Loucy (cell line): ENCODE measurements around the gene ACSM4.
"Not testable (repeated sequence)": the region's sequence is repeated elsewhere in the genome, so short reads cannot be mapped to it uniquely, and the experiment has no call there.

ENCODE experiments used
- EZH2phosphoT487 ChIP-seq: fragments of 200-600 bp; IDR thresholded peaks from 2 replicates; pipeline ENCODE4 v1.6.1; 2018; ENCODE audit warnings: antibody characterized with exemption, mild to moderate bottlenecking, moderate library complexity, borderline replicate concordance
- TF ChIP-seq, protein P1 (sequence below): fragments of 200-600 bp; sonication (generic); conservative IDR thresholded peaks from 2 replicates; pipeline ENCODE4 v1.5.1; 2014; ENCODE audit warnings: mild to moderate bottlenecking, antibody characterized with exemption, low read length

DNA sequence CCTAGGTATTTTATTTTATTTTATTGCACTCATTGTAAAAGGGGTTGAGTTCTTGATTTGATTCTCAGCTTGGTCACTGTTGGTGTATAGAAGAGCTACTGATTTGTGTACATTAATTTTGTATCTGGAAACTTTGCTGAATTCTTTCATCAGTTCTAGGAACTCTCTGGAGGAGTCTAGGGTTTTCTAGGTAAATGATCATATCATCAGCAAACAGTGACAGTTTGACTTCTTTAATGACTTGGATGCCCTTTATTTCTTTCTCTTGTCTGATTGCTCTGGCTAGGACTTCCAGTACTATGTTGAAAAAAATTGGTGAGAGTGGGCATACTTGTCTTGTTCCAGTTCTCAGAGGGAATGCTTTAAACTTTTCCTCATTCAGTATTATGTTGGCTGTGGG, 28.4 kb upstream of the ACSM4 start:
- TF ChIP-seq EZH2phosphoT487: not testable (repeated sequence)
- TF ChIP-seq, protein P1, sequence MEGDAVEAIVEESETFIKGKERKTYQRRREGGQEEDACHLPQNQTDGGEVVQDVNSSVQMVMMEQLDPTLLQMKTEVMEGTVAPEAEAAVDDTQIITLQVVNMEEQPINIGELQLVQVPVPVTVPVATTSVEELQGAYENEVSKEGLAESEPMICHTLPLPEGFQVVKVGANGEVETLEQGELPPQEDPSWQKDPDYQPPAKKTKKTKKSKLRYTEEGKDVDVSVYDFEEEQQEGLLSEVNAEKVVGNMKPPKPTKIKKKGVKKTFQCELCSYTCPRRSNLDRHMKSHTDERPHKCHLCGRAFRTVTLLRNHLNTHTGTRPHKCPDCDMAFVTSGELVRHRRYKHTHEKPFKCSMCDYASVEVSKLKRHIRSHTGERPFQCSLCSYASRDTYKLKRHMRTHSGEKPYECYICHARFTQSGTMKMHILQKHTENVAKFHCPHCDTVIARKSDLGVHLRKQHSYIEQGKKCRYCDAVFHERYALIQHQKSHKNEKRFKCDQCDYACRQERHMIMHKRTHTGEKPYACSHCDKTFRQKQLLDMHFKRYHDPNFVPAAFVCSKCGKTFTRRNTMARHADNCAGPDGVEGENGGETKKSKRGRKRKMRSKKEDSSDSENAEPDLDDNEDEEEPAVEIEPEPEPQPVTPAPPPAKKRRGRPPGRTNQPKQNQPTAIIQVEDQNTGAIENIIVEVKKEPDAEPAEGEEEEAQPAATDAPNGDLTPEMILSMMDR: not testable (repeated sequence)
